ENCODE data around the gene PLA1A. TPM values are rescaled to one million over a fixed set of nuclear protein-coding genes. Genes with fewer than 3 reads are reported as not detected.

Gene PLA1A
- total RNA-seq, 6 experiments from 2014 or later = 9.9 to 30.2 (median 15.9) TPM

- Histone ChIP-seq H3K27ac (no peak overlapping the region), H3K4me3 (no peak overlapping the region), H3K27me3 (no peaks in the 10 kb centered on the region), H3K36me3 (no peaks in the 10 kb centered on the region), H3K9me3 (no peaks in the 10 kb centered on the region), H3K4me1 (peaks cover 0 to 8% (median 1%) of the 10 kb centered on the region in 4 donors)
- no peak for TF ChIP-seq CTCF (IDR thresholded peaks at IDR 0.05)
- no peak for TF ChIP-seq POLR2A (IDR thresholded peaks at IDR 0.05)
- intact Hi-C loops (cut with DNase I) = no loop called here
- DNase-seq (no peak), ATAC-seq (no peak)
- 84% methylated on average over 3 of the region's 5 CpGs for whole genome bisulfite sequencing (ENCODE audit: insufficient coverage, low coverage, low lambda C conversion rate, missing lambda C conversion rate)
Observed at GRCh38 chr3:119642746-119643473, 45.2 kb downstream of the PLA1A start.

GRCh38 chr3:119643528-119643927 is 45.8 kb downstream of the PLA1A start:
- DNase-seq (no peak), ATAC-seq (no peak)
- no peak for TF ChIP-seq CTCF (IDR thresholded peaks at IDR 0.05)
- TF ChIP-seq POLR2A (IDR thresholded peaks at IDR 0.05) = no peak
- Histone ChIP-seq H3K4me3 (no peak overlapping the region), H3K9me3 (no peaks in the 10 kb centered on the region), H3K4me1 (peaks cover 0 to 8% (median 1%) of the 10 kb centered on the region in 4 donors), H3K27me3 (no peaks in the 10 kb centered on the region), H3K36me3 (no peaks in the 10 kb centered on the region), H3K27ac (no peak overlapping the region)
- intact Hi-C loops (cut with DNase I) = no loop called here
- WGBS (ENCODE audit: insufficient coverage, low coverage, low lambda C conversion rate, missing lambda C conversion rate) = 94% methylated on average over 2 of the region's 2 CpGs

- Histone ChIP-seq H3K27me3 (no peaks in the 10 kb centered on the region), H3K27ac (no peak overlapping the region), H3K4me3 (no peak overlapping the region), H3K36me3 (no peaks in the 10 kb centered on the region), H3K4me1 (peaks cover 0 to 8% (median 1%) of the 10 kb centered on the region in 4 donors), H3K9me3 (no peaks in the 10 kb centered on the region)
- TF ChIP-seq CTCF (IDR thresholded peaks at IDR 0.05) (no peak), POLR2A (IDR thresholded peaks at IDR 0.05) (no peak)
- ATAC-seq (no peak), DNase-seq (no peak)
- WGBS (ENCODE audit: insufficient coverage, low coverage, low lambda C conversion rate, missing lambda C conversion rate) = 100% methylated on average over 1 of the region's 1 CpG
- intact Hi-C loops (cut with DNase I) = no loop called here
Observed at GRCh38 chr3:119644481-119644880, 46.8 kb downstream of the PLA1A start.

- no peaks in the 10 kb centered on the region for H3K27me3 ChIP-seq
- ATAC-seq (peak; percentile 92 to 96 (median 95)), DNase-seq (no peak)
- peak overlapping the region; percentile 27 to 42 (median 28) for H3K27ac ChIP-seq
- no peaks in the 10 kb centered on the region for H3K36me3 ChIP-seq
- no peak for TF ChIP-seq POLR2A (IDR thresholded peaks at IDR 0.05)
- TF ChIP-seq CTCF (IDR thresholded peaks at IDR 0.05) = no peak
- H3K4me1 ChIP-seq = peaks cover 0 to 8% (median 1%) of the 10 kb centered on the region in 4 donors
- H3K4me3 ChIP-seq = no peak overlapping the region
- intact Hi-C loops (cut with DNase I) = no loop called here
- 25% methylated on average over 1 of the region's 1 CpG for WGBS (ENCODE audit: insufficient coverage, low coverage, low lambda C conversion rate, missing lambda C conversion rate)
- H3K9me3 ChIP-seq = no peaks in the 10 kb centered on the region
Observed at GRCh38 chr3:119645813-119646212, 48.1 kb downstream of the PLA1A start.
